Measurements from ENCODE around the gene C22orf23.

DNA sequence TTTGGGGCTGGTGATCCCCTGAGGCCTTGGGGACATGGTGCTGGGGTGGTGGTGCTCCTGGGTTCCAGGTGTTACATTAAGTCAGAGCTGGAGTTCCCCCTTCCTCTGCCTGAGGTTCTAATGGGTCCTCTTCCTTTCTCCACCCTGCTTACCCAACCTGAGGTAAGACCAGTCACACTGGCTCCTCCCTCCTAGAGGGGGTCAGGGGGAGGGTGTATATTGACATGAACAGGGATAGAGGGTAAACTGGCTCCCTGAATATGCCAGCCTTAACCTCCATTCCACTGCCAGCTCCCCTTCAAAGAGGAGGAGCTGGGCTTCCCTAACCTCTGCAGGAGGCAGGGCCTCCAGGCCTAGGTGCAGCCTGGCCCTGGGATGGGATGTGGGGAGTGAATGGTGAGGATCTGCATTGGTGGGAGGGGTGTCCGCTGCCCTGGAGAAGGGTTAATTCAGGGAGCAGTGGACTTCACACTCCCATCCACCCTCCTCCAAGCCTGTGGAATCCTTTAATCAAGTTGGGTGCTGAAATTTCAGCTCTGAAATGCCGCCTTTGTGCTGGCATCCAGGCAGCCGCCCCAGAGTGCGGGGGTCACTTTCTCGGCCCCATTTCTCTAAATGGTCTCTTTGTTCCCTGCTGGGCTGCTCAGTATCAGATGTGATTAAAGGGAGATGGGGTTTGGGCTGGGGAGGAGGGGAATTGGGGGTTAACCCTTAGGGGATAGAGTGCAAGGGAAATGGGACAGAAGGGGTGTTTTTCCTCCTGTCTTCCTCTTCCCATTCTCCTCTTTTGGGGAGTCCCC, 15.3 kb upstream of the C22orf23 start:
- TF ChIP-seq CTCF (IDR thresholded peaks at IDR 0.05 in 8 of 11, conservative IDR thresholded peaks at IDR 0.05 in 3 of 11): no peak
- TF ChIP-seq POLR2AphosphoS5 (IDR thresholded peaks at IDR 0.05): no peak

Data from spleen (tissue), 7 donors.